ENCODE measurements around the gene UNC80.

DNA sequence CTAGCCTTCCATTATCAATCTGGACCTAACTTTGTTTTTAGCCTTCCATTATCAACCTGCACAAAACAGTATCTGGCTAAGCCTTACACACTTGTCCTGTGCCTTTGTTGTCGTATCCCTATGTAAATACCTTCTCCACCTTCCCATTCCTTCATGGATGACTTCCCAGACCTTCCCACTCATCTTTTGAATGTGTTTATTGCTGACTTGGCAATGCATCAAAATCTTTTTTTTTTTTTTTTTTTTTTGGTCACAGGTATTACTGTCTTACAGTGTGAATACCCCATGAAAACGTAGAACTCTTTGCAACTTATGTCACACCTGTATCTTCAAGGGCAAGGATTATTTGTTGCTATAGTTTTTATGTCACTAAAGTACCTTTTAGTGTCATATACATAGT lies 256.5 kb downstream of the UNC80 start:
- TF ChIP-seq CHD4 (IDR thresholded peaks at IDR 0.05; ENCODE audit: borderline replicate concordance) (no peak), POLR2A (IDR thresholded peaks at IDR 0.05; ENCODE audit: low read length) (no peak), MYC (IDR thresholded peaks at IDR 0.05; ENCODE audit: borderline replicate concordance, low read length) (no peak)
